ENCODE data around the gene PER3. TPM values are rescaled to one million over a fixed set of nuclear protein-coding genes. Genes with fewer than 3 reads are reported as not detected.

PER3 gene
- total and polyA plus RNA-seq, 10 of the 15 experiments (the other 5 are each of a cell fraction or from before 2014, with no cell fraction given), result 0.06 to 0.64 (median 0.13) TPM; not detected in 1

GRCh38 chr1:7770669-7770996 lies 13.5 kb upstream of the PER3 start:
- intact Hi-C loops (cut with micrococcal nuclease; ENCODE audit: unreplicated experiment), result no loop called here
- FAIRE-seq, result peak; percentile 59
- CTCF ChIA-PET, result interaction anchor here (4.9 kb wide), 1 partner anchor 17 kb away, joined by 23 read pairs; no protein-coding TSS in a partner anchor

More at GRCh38 chr1:7770669-7770996, 13.5 kb upstream of the PER3 start:
- Histone ChIP-seq H4K20me1 (ENCODE audit: control insufficient read depth, insufficient read depth) (no peaks in the 10 kb centered on the region), H3K79me2 (ENCODE audit: control insufficient read depth, insufficient read depth, low read length) (peaks cover 16% of the 10 kb centered on the region), H3K36me3 (ENCODE audit: control insufficient read depth in 2 of 2, insufficient read depth in 2 of 2, low read length in 1 of 2) (0 out of 4 replicates have a peak, but pooled peaks cover 0 to 4% of the 10 kb centered on the region in 2 experiments), H3K27ac (ENCODE audit: control insufficient read depth, insufficient read depth) (no peak overlapping the region), H3K4me1 (ENCODE audit: control insufficient read depth, insufficient read depth, low read length) (no peaks in the 10 kb centered on the region), H3K4me2 (ENCODE audit: control insufficient read depth, insufficient read depth) (peak overlapping the region; percentile 95), H3K4me3 (peak overlapping the region; percentile 95; the same call in 1 of the 2 replicates), H2AFZ (ENCODE audit: control insufficient read depth, low read depth, low read length) (peak overlapping the region; percentile 100), H3K9me3 (replicated peaks; ENCODE audit: control insufficient read depth, insufficient read depth, low read length) (no peaks in the 10 kb centered on the region), H3K27me3 (replicated peaks in 1 of 2; ENCODE audit: control insufficient read depth in 2 of 2, insufficient read depth in 2 of 2, low read length in 1 of 2) (no peaks in the 10 kb centered on the region; a peak in 1 of 4 replicates), H3K9ac (ENCODE audit: control insufficient read depth, insufficient read depth, low read length) (peak overlapping the region; percentile 44)
- SMC1A ChIA-PET (ENCODE audit: uncharacterized antibody, unreplicated experiment), result no interaction called here
- TF ChIP-seq TCF7 (IDR thresholded peaks at IDR 0.05; ENCODE audit: borderline replicate concordance), result no peak
- 0 out of 2 replicates have a peak, but pooled peaks have one; percentile 24 for TF ChIP-seq MLLT1 (IDR thresholded peaks at IDR 0.05)
- 0 out of 4 replicates have a peak, but pooled peaks of 1 of the 2 experiments have one; percentile 3 for TF ChIP-seq SRF (IDR thresholded peaks at IDR 0.05; ENCODE audit: low read depth in 2 of 2, low read length in 2 of 2)
- no peak for TF ChIP-seq HCFC1 (IDR thresholded peaks at IDR 0.05; ENCODE audit: low read length)
- RAD21 ChIA-PET (ENCODE audit: unreplicated experiment), result no interaction called here
- DNase-seq (ENCODE audit: low read depth, low spot score) (no peak), ATAC-seq (peak; percentile 8; the same call in 2 of the 3 replicates)
- WGBS (ENCODE audit: insufficient coverage, insufficient replicate concordance, low lambda C conversion rate, missing lambda C conversion rate), result 22% methylated on average over 6 of the region's 6 CpGs
- in situ Hi-C loops (cut with MboI), result no loop called here
- BruUV-seq (replicated peaks), result no TSS peak
- POLR2A ChIA-PET, result no interaction called here
